B cell (primary cell): ENCODE measurements around the gene USP49. TPM values are rescaled to one million over a fixed set of nuclear protein-coding genes. Genes with fewer than 3 reads are reported as not detected.

ENCODE experiments used
- ATAC-seq: fragments of 200-7000 bp; cut with Tn5 transposase; one replicate; pipeline ENCODE4 v1.10.0; 2021; ENCODE audit warnings: low read depth, mild to moderate bottlenecking, moderate number of reproducible peaks, moderate library complexity
- CTCF ChIA-PET: fragments of 350-600 bp; sonication (Branson Sonifier 250); formaldehyde crosslinking; loops from one replicate; lab custom pipeline; 2021; ENCODE audit warnings: antibody characterized with exemption, inconsistent platforms; lab: Charles Lee
- POLR2A ChIA-PET: fragments of 350-600 bp; sonication (Branson Sonifier 250); formaldehyde crosslinking; loops from one replicate; lab custom pipeline; 2021; ENCODE audit warnings: antibody characterized with exemption; lab: Charles Lee
- DNase-seq: peaks from one replicate; pipeline ENCODE4 v3.0.0; 2013
- H2AFZ ChIP-seq: 2 replicates; pipeline ENCODE4 v1.6.1; 2012; ENCODE audit warnings: mild to moderate bottlenecking, low read depth, low read length; ENCODE audit not compliant: insufficient read depth, poor library complexity, severe bottlenecking
- H3K27ac ChIP-seq, 2 donors: 1 replicate in 1 of 2; 2 replicates in 1 of 2; pipeline ENCODE4 v1.5.1; 2012 to 2013; ENCODE audit warnings: low read length in 2 of 2, mild to moderate bottlenecking in 2 of 2, moderate library complexity in 1 of 2
- H3K27me3 ChIP-seq, 4 experiments: fragments of 200-600 bp in 1 of 4; sonication (generic) in 1 of 4; replicated peaks in 1 of 4; 1 replicate in 2 of 4; 2 replicates in 2 of 4; pipeline versions ENCODE4 v1.6.1 to v1.7.0; 2013 to 2016; ENCODE audit warnings: low read length in 3 of 4, mild to moderate bottlenecking in 2 of 4, mixed read lengths in 1 of 4, moderate library complexity in 1 of 4; ENCODE audit not compliant: insufficient read depth in 4 of 4, control insufficient read depth in 3 of 4; ENCODE audit errors: control extremely low read depth in 1 of 4
- H3K36me3 ChIP-seq, 2 experiments: replicated peaks in 1 of 2; 1 replicate in 1 of 2; 2 replicates in 1 of 2; pipeline versions ENCODE4 v1.6.1 to v1.7.1; 2013; ENCODE audit warnings: low read length in 1 of 2; ENCODE audit not compliant: insufficient read depth in 2 of 2, control insufficient read depth in 1 of 2; ENCODE audit errors: control extremely low read depth in 1 of 2, extremely low read depth in 1 of 2
- H3K4me1 ChIP-seq, 2 donors: fragments of 200-600 bp in 1 of 2; sonication (generic) in 1 of 2; 1 replicate in 1 of 2; 2 replicates in 1 of 2; pipeline versions ENCODE4 v1.5.1 to v1.6.1; 2013 to 2017; ENCODE audit warnings: low read length in 2 of 2; ENCODE audit not compliant: control insufficient read depth in 2 of 2, insufficient read depth in 2 of 2
- H3K4me2 ChIP-seq: replicated peaks from 2 replicates; pipeline ENCODE3; 2012; ENCODE audit warnings: mild to moderate bottlenecking, low read depth, low read length; ENCODE audit not compliant: poor library complexity, severe bottlenecking
- H3K4me3 ChIP-seq, 5 experiments: fragments of 200-600 bp in 1 of 5; sonication (generic) in 1 of 5; 1 replicate in 3 of 5; 2 replicates in 2 of 5; pipeline versions ENCODE4 v1.5.1 to v1.7.0; 2011 to 2016; ENCODE audit warnings: low read length in 4 of 5, mild to moderate bottlenecking in 4 of 5, low read depth in 2 of 5, control low read depth in 1 of 5, moderate library complexity in 1 of 5; ENCODE audit not compliant: insufficient read depth in 1 of 5; ENCODE audit errors: control extremely low read depth in 1 of 5, extremely low read depth in 1 of 5
- H3K79me2 ChIP-seq: fragments of 200-600 bp; sonication (generic); one replicate; pipeline ENCODE4 v1.6.0; 2016; ENCODE audit warnings: low read length; ENCODE audit not compliant: control insufficient read depth, insufficient read depth
- H3K9ac ChIP-seq: fragments of 200-600 bp; sonication (generic); 2 replicates; pipeline ENCODE4 v1.6.1; 2017; ENCODE audit warnings: mild to moderate bottlenecking, low read length, moderate library complexity
- H3K9me3 ChIP-seq, 3 donors: one replicate each; pipeline versions ENCODE4 v1.6.1 to v1.7.1; 2013; ENCODE audit warnings: low read length in 2 of 3; ENCODE audit not compliant: control insufficient read depth in 2 of 3, insufficient read depth in 1 of 3; ENCODE audit errors: control extremely low read depth in 1 of 3
- H4K20me1 ChIP-seq: 2 replicates; pipeline ENCODE4 v1.6.0; 2012; ENCODE audit warnings: mild to moderate bottlenecking, low read length; ENCODE audit not compliant: insufficient read depth, control insufficient read depth, poor library complexity, severe bottlenecking
- H3K27ac Mint-ChIP-seq: one replicate; pipeline ENCODE4 v1.8.0; 2021; ENCODE audit warnings: mixed read lengths
- H3K27me3 Mint-ChIP-seq: one replicate; pipeline ENCODE4 v1.8.0; 2021; ENCODE audit warnings: mixed read lengths
- H3K4me1 Mint-ChIP-seq: one replicate; pipeline ENCODE4 v1.8.0; 2021; ENCODE audit warnings: mixed read lengths
- H3K4me3 Mint-ChIP-seq: one replicate; pipeline ENCODE4 v1.8.0; 2021; ENCODE audit warnings: mixed read lengths
- H3K9me3 Mint-ChIP-seq: one replicate; pipeline ENCODE4 v1.8.0; 2022; ENCODE audit warnings: mixed read lengths; ENCODE audit not compliant: insufficient read depth
- CTCF ChIP-seq: fragments of 200-600 bp; IDR thresholded peaks from one replicate; pipeline ENCODE4 v1.8.0; 2022; ENCODE audit warnings: antibody characterized with exemption, mild to moderate bottlenecking
- EZH2 ChIP-seq: IDR thresholded peaks from 2 replicates; pipeline ENCODE4 v1.6.1; 2012; ENCODE audit warnings: borderline replicate concordance, low read depth, mild to moderate bottlenecking, moderate library complexity, low read length; ENCODE audit not compliant: insufficient read depth, poor library complexity, severe bottlenecking
- WGBS: methylation state at CpG from one replicate; pipeline ENCODE4 v1.1.5; 2013; ENCODE audit warnings: missing lambda C conversion rate; ENCODE audit not compliant: insufficient coverage; 5-methylcytosine and 5-hydroxymethylcytosine counted together
- intact Hi-C: fragments of 100-400 bp; cut with micrococcal nuclease; formaldehyde crosslinking; loops from one replicate; pipeline ENCODE4 v1.10.0; 2022
- polyA plus RNA-seq: library from polyadenylated mRNA; depleted of rRNA; stranded (reverse); fragments of >200 nt; gene quantifications from 2 replicates; pipeline ENCODE4 v1.2.3, GENCODE V29; 2012
- total RNA-seq, 2 donors: library from RNA; stranded (reverse); fragments of 120-200 nt in 1 of 2; gene quantifications; 1 replicate in 1 of 2; 2 replicates in 1 of 2; pipeline versions ENCODE4 v1.2.3 to v1.2.4, GENCODE V29; 2013 to 2022

Gene USP49
- total and polyA plus RNA-seq, 2 donors (not counting 1 experiment from before 2014, with no cell fraction given) = 2.6 to 9.9 TPM

DNA sequence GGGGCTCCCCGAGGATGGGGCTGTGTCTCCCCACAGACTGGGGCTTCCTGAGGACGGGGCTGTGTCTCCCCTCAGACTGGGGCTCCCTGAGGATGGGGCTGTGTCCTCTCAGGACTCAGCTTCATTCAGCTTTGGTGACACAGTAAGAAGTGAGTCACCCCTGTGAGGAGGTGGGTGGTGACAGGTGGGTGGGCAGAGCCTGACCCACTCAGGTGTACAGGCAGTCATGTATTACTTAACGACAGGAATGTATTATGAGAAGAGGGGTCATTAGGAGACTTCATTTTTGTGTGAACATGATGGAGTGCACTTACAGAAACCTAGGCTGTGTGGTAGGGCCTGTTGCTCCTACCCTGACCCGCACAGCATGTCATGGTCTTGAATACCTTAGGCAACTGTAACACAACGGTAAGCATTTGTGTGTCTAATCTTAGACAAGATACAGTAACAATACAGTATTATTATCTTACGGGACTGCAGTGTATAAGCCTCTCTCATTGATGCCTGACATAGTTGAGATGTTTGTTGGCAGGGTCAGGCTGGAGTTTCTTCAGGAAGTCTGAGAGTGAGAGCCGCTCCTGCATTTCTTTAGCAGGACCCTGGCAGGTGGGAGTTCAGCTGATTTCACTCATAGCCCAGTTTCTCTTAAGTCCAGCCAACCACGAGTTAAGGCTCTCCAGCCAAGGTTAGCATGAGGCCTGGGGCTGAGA lies 137.1 kb downstream of the USP49 start:
- Histone ChIP-seq H2AFZ (no peak overlapping the region), H3K4me1 (no peaks in the 10 kb centered on the region), H3K9ac (no peak overlapping the region), H4K20me1 (no peaks in the 10 kb centered on the region), H3K4me2 (no peak overlapping the region), H3K27me3 (no peaks in the 10 kb centered on the region), H3K27ac (no peak overlapping the region), H3K36me3 (no peaks in the 10 kb centered on the region), H3K9me3 (no peaks in the 10 kb centered on the region), H3K79me2 (no peaks in the 10 kb centered on the region), H3K4me3 (no peak overlapping the region)
- no peak for DNase-seq
- ATAC-seq = no peak
- H3K27me3 Mint-ChIP-seq = peaks cover 3% of the 10 kb centered on the region
- intact Hi-C loops = no loop called here
- H3K9me3 Mint-ChIP-seq = no peaks in the 10 kb centered on the region
- 88% methylated on average over 4 of the region's 8 CpGs for WGBS
- ChIA-PET POLR2A (no interaction called here), CTCF (no interaction called here)
- H3K4me1 Mint-ChIP-seq = no peaks in the 10 kb centered on the region
- H3K4me3 Mint-ChIP-seq = no peak overlapping the region
- no peak overlapping the region for H3K27ac Mint-ChIP-seq
- no peak for TF ChIP-seq CTCF
- TF ChIP-seq EZH2 = no peak

GRCh38 chr6:41757271-41757670 lies 137.9 kb downstream of the USP49 start:
- no peaks in the 10 kb centered on the region for H3K27me3 ChIP-seq
- intact Hi-C loops = no loop called here
- H3K4me2 ChIP-seq = no peak overlapping the region
- no peaks in the 10 kb centered on the region for H3K79me2 ChIP-seq
- Mint-ChIP-seq H3K9me3 (no peaks in the 10 kb centered on the region), H3K27ac (no peak overlapping the region), H3K27me3 (no peaks in the 10 kb centered on the region), H3K4me3 (no peak overlapping the region), H3K4me1 (no peaks in the 10 kb centered on the region)
- H3K9ac ChIP-seq = no peak overlapping the region
- CTCF ChIA-PET = no interaction called here
- no peaks in the 10 kb centered on the region for H4K20me1 ChIP-seq
- no peak for ATAC-seq
- no peak for DNase-seq
- WGBS = 92% methylated on average over 6 of the region's 6 CpGs
- H3K4me3 ChIP-seq = no peak overlapping the region
- H3K36me3 ChIP-seq = no peaks in the 10 kb centered on the region
- H3K27ac ChIP-seq = no peak overlapping the region
- no peaks in the 10 kb centered on the region for H3K4me1 ChIP-seq
- no peaks in the 10 kb centered on the region for H3K9me3 ChIP-seq
- H2AFZ ChIP-seq = no peak overlapping the region
- POLR2A ChIA-PET = no interaction called here
- TF ChIP-seq EZH2 = no peak
- TF ChIP-seq CTCF = no peak
